ENCODE data around the gene CST9L.

Gene CST9L

GRCh38 chr20:23565503-23566045 lies 2.7 kb downstream of the CST9L start:
- DNase-seq (ENCODE audit: low read depth), result no peak
- H3K4me3 ChIP-seq (ENCODE audit: low read length), result no peak overlapping the region
- TF ChIP-seq CTCF (conservative IDR thresholded peaks at IDR 0.05; ENCODE audit: low read length), result no peak

DNA sequence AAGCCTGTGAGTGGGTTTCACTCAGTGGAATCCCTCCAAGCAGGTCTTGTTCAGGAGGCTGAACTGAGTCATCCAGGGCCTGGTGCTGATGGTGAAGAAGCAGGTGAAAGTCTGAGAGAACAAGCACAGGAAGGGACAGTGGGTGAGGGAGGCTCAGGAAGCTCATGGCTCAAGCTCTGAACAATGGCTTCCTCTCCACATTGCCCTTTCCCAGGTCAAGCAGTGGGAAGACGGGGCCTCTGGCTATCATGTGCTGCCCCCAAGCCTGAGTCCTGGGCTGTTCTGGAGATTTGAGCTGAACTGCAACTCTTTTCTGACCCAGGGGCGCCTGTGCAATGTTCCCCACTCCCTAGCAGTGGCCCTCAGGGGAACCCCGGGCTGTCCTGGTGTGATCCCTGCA lies 3.4 kb downstream of the CST9L start:
- no peak overlapping the region for H3K4me3 ChIP-seq (ENCODE audit: low read length)
- TF ChIP-seq CTCF (conservative IDR thresholded peaks at IDR 0.05; ENCODE audit: low read length), result no peak
- DNase-seq (ENCODE audit: low read depth), result no peak

- no peak for DNase-seq (ENCODE audit: low read depth)
- H3K4me3 ChIP-seq (ENCODE audit: low read length), result no peak overlapping the region
- TF ChIP-seq CTCF (conservative IDR thresholded peaks at IDR 0.05; ENCODE audit: low read length), result no peak
These were observed 5.5 kb downstream of the CST9L start for GRCh38 chr20:23562721-23563342.

GRCh38 chr20:23554401-23554800 lies 13.9 kb downstream of the CST9L start:
- TF ChIP-seq CTCF (conservative IDR thresholded peaks at IDR 0.05; ENCODE audit: low read length), result no peak
- no peak for DNase-seq (ENCODE audit: low read depth)
- H3K4me3 ChIP-seq (ENCODE audit: low read length), result no peak overlapping the region

- DNase-seq (ENCODE audit: low read depth), result no peak
- H3K4me3 ChIP-seq (ENCODE audit: low read length), result no peak overlapping the region
- TF ChIP-seq CTCF (conservative IDR thresholded peaks at IDR 0.05; ENCODE audit: low read length), result no peak
These were observed 16.5 kb downstream of the CST9L start for GRCh38 chr20:23551786-23552185.

GRCh38 chr20:23551383-23551782 lies 16.9 kb downstream of the CST9L start:
- no peak for TF ChIP-seq CTCF (conservative IDR thresholded peaks at IDR 0.05; ENCODE audit: low read length)
- no peak overlapping the region for H3K4me3 ChIP-seq (ENCODE audit: low read length)
- no peak for DNase-seq (ENCODE audit: low read depth)

- no peak for DNase-seq (ENCODE audit: low read depth)
- no peak overlapping the region for H3K4me3 ChIP-seq (ENCODE audit: low read length)
- TF ChIP-seq CTCF (conservative IDR thresholded peaks at IDR 0.05; ENCODE audit: low read length), result no peak
These were observed 18.1 kb downstream of the CST9L start for GRCh38 chr20:23550227-23550626.
